ENCODE measurements around the gene ZBTB25.

Gene ZBTB25

GRCh38 chr14:64405295-64405694 lies 98.3 kb downstream of the ZBTB25 start:
- no peak overlapping the region for H3K4me2 ChIP-seq (ENCODE audit: low read length)
- no peaks in the 10 kb centered on the region for H3K9me2 ChIP-seq (ENCODE audit: low read depth, low read length)
- no peak overlapping the region for H3K9ac ChIP-seq (ENCODE audit: low read length)
- H3K36me3 ChIP-seq (ENCODE audit: insufficient read depth, low read length), result peaks cover 77% of the 10 kb centered on the region
- no peaks in the 10 kb centered on the region for H4K20me1 ChIP-seq (ENCODE audit: insufficient read depth, low read length)
- H3K27me3 ChIP-seq (ENCODE audit: insufficient read depth, low read length), result no peaks in the 10 kb centered on the region
- H3K4me1 ChIP-seq (ENCODE audit: insufficient read depth, low read length, severe bottlenecking), result peaks cover 4% of the 10 kb centered on the region
- no peak overlapping the region for H3K4me3 ChIP-seq (ENCODE audit: low read depth, low read length, poor library complexity, severe bottlenecking)
- H3F3A ChIP-seq (ENCODE audit: insufficient read depth, low read length), result no peaks in the 10 kb centered on the region
- no peak overlapping the region for H2AFZ ChIP-seq (ENCODE audit: low read length)
- no peaks in the 10 kb centered on the region for H3K9me3 ChIP-seq (ENCODE audit: low read length)
- peaks cover 5% of the 10 kb centered on the region; the same call in 1 of the 2 replicates for H3K79me2 ChIP-seq (ENCODE audit: insufficient read depth, low read length)
- TF ChIP-seq CTCF (IDR thresholded peaks at IDR 0.05; ENCODE audit: low read length), result no peak
- TF ChIP-seq EZH2 (IDR thresholded peaks at IDR 0.05; ENCODE audit: borderline replicate concordance, low read length), result no peak
- H3K27ac ChIP-seq (ENCODE audit: low read depth, low read length, poor library complexity, severe bottlenecking), result no peak overlapping the region

GRCh38 chr14:64401949-64402348 lies 101.7 kb downstream of the ZBTB25 start:
- Histone ChIP-seq H3K79me2 (ENCODE audit: insufficient read depth, low read length) (peaks cover 22% of the 10 kb centered on the region), H3K27me3 (ENCODE audit: insufficient read depth, low read length) (no peaks in the 10 kb centered on the region), H3K4me1 (ENCODE audit: insufficient read depth, low read length, severe bottlenecking) (no peaks in the 10 kb centered on the region), H3K4me3 (ENCODE audit: low read depth, low read length, poor library complexity, severe bottlenecking) (no peak overlapping the region), H3K36me3 (ENCODE audit: insufficient read depth, low read length) (peaks cover 59% of the 10 kb centered on the region), H4K20me1 (ENCODE audit: insufficient read depth, low read length) (no peaks in the 10 kb centered on the region), H3K9me3 (ENCODE audit: low read length) (no peaks in the 10 kb centered on the region), H3K4me2 (ENCODE audit: low read length) (no peak overlapping the region), H2AFZ (ENCODE audit: low read length) (no peak overlapping the region), H3K9me2 (ENCODE audit: low read depth, low read length) (no peaks in the 10 kb centered on the region), H3K9ac (ENCODE audit: low read length) (no peak overlapping the region), H3K27ac (ENCODE audit: low read depth, low read length, poor library complexity, severe bottlenecking) (no peak overlapping the region), H3F3A (ENCODE audit: insufficient read depth, low read length) (no peaks in the 10 kb centered on the region)
- TF ChIP-seq CTCF (IDR thresholded peaks at IDR 0.05; ENCODE audit: low read length), result no peak
- TF ChIP-seq EZH2 (IDR thresholded peaks at IDR 0.05; ENCODE audit: borderline replicate concordance, low read length), result no peak

- no peaks in the 10 kb centered on the region for H3K9me3 ChIP-seq (ENCODE audit: low read length)
- no peaks in the 10 kb centered on the region for H4K20me1 ChIP-seq (ENCODE audit: insufficient read depth, low read length)
- H3K27me3 ChIP-seq (ENCODE audit: insufficient read depth, low read length), result no peaks in the 10 kb centered on the region
- H3K36me3 ChIP-seq (ENCODE audit: insufficient read depth, low read length), result peaks cover 51% of the 10 kb centered on the region
- no peaks in the 10 kb centered on the region for H3F3A ChIP-seq (ENCODE audit: insufficient read depth, low read length)
- TF ChIP-seq CTCF (IDR thresholded peaks at IDR 0.05; ENCODE audit: low read length) (no peak), EZH2 (IDR thresholded peaks at IDR 0.05; ENCODE audit: borderline replicate concordance, low read length) (no peak)
- H3K9me2 ChIP-seq (ENCODE audit: low read depth, low read length), result no peaks in the 10 kb centered on the region
- H3K4me3 ChIP-seq (ENCODE audit: low read depth, low read length, poor library complexity, severe bottlenecking), result no peak overlapping the region
- no peak overlapping the region for H3K4me2 ChIP-seq (ENCODE audit: low read length)
- H3K9ac ChIP-seq (ENCODE audit: low read length), result no peak overlapping the region
- no peak overlapping the region for H3K27ac ChIP-seq (ENCODE audit: low read depth, low read length, poor library complexity, severe bottlenecking)
- no peak overlapping the region for H2AFZ ChIP-seq (ENCODE audit: low read length)
- H3K79me2 ChIP-seq (ENCODE audit: insufficient read depth, low read length), result peaks cover 25% of the 10 kb centered on the region
- no peaks in the 10 kb centered on the region for H3K4me1 ChIP-seq (ENCODE audit: insufficient read depth, low read length, severe bottlenecking)
Measured at GRCh38 chr14:64400829-64401459, 102.7 kb downstream of the ZBTB25 start.

Data from OCI-LY1 (cell line).